ENCODE results near the gene FKBP5.
"Not testable (repeated sequence)": the region's sequence is repeated elsewhere in the genome, so short reads cannot be mapped to it uniquely, and the experiment has no call there.

FKBP5 gene

DNA sequence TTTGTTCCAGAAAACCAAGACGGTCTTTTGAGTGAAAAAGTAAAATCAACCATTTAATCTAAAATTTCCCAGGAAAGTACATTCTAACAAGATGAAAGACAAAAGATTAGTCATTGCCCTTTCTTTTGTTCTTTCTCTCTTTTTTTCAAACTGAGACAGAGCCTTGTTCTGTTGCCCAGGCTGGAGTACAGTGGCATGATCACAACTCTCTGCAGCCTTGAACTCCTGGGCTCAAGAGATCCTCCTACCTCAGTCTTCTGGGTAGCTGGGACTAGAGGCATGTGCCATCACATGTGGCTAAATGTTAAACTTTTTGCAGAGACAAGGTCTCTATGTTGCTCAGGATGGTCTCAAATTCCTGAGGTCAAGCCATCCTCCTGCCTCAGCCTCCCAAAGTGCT is 75.0 kb downstream of the FKBP5 start:
- no peak for DNase-seq (ENCODE audit: low read depth in 3 of 3)

GRCh38 chr6:35611240-35611639 is 77.5 kb downstream of the FKBP5 start:
- peak in 1 of 3 experiments; percentile 24 for DNase-seq (ENCODE audit: low read depth in 3 of 3)

- no peak for DNase-seq (ENCODE audit: low read depth in 3 of 3)
Observed at GRCh38 chr6:35610830-35611229, 77.9 kb downstream of the FKBP5 start.

DNA sequence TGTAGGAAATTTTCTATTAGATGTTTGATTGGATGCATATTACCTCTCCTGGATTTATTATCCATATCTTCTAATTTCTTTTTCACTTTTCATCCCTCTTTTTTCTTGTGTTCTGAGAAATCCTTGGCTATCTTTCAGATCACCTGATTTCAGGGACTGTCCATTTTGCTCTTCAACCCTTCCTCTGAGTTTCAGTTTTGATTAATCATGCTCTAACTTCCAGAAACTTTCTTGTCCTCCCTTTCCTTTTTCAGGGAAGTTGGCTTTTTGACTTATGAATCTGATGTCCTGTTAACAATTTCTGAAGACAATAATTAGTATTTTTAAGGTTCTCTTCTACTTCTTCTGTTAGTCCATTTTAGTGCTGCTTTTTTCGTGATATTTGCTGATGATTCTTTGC is 79.1 kb downstream of the FKBP5 start:
- no peak for DNase-seq (ENCODE audit: low read depth in 3 of 3)

- no peak for DNase-seq (ENCODE audit: low read depth in 3 of 3)
Observed at GRCh38 chr6:35607517-35608233, 81.0 kb downstream of the FKBP5 start.

DNA sequence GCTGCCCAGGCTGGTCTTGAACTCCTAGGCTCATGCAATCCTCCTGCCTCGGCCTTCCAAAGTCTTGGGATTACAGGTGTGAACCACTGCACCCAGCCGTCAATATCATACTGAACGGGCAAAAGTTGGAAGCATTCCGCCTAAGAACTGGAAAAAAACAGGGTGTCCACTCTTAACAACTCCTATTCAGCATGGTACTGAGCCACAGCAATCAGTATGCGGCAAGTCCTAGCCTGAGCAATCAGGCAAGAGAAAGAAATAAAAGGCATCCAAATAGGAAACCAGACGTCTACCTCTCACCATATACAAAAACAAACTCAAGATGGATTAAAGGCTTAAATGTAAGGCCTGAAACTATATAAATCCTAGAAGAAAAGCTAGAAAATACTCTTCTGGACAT is 83.1 kb downstream of the FKBP5 start:
- DNase-seq (ENCODE audit: low read depth in 3 of 3) = no peak

DNA sequence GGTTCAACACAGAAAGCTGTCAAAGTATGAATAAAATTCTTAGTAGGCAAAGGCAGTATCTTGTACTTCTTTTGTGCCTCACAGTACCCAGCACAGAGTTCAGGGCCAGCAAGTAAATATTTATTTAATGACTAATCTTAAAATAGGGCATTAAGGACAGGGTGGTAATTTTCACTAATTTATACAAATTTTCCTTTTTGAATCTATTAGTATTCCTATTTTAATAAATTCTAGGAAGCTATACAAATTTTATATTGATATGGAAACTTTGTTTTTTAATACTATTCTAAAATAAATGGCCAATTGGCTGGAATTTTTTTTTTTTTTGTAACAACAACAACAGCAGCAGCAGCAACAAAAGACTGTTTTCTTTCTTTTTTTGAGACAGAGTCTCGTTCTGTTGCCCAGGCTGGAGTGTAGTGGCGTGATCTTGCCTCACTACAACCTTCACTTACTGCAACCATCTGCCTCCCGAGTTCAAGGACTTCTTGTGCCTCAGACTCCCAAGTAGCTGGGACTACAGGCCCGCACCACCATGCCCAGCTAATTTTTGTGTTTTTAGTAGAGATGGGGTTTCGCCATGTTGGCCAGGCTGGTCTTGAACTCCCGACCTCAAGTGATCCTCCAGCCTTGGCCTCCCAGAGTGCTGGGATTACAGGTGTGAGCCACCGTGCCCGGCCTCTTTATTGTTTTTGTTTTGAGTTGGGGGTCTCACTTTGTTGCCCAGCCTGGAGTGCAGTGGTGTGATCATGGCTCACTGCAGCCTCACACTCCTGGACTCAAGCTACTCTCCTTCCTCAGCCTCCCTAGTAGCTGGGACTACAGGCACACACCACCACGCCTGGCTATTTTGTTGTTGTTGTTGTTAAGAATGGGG is 85.2 kb downstream of the FKBP5 start:
- DNase-seq (ENCODE audit: low read depth in 3 of 3) = no peak

DNA sequence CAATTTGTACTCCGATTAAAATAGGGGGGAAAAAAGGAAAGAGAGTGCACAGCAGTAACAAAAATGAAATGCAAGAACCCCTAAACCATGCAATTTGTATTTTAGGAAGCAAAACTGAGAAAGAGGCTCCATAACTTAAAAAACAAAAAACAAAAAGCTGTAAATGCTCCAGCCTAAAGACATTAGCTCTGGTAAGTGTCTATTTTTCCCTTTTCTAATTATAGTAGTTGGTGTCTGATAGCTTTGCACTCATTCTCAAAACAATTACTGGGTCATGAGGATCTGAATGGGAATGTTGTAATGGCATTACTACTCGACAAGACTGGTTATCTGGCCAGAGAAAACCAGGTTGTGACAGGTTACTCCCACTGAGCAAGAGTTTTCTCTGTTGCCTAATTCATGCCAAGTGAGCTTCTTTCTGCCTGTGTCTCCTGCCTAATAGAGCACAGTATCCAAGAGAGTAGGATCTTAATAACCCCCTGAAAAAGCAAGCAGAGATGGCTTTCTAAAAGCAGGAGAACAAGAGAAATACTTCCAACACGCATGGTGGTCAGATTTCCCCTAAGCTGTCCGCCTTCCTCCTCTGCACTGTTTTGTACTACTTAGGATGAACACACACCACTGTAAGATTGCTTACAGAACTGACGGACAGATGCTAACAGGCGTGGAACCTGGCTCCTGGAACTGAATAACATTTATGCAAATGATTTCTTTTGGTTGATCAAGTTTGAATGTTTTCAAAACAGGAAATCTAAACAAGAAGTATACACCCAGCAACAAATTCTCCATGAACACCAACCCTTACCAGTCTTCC is 86.4 kb downstream of the FKBP5 start:
- DNase-seq (ENCODE audit: low read depth in 3 of 3) = no peak

GRCh38 chr6:35601331-35602132 is 87.2 kb downstream of the FKBP5 start:
- peak in 2 of 3 experiments; percentile 21 to 32 for DNase-seq (ENCODE audit: low read depth in 3 of 3)

DNA sequence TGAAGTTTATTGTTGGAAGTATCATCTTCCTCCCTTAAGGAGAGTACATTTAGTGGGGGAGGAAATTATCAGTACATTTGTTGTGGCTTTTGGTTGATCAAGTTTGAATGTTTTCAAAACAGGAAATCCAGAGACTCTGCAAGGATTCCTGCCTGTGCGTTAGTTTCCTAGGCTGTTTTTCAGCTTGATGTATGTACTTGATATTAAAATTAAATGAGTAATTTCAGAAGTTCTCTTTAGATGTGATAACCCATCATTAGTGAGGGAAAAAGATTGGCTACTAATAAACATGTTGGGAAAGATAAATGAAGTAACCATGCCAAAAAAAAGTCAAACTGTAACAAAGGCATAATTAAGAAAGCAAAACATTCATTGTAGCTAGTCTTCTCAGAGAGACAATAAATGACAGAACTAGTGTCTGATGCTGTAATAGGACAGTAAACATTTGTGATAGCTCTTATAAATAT is 88.0 kb downstream of the FKBP5 start:
- no peak for DNase-seq (ENCODE audit: low read depth in 3 of 3)

DNA sequence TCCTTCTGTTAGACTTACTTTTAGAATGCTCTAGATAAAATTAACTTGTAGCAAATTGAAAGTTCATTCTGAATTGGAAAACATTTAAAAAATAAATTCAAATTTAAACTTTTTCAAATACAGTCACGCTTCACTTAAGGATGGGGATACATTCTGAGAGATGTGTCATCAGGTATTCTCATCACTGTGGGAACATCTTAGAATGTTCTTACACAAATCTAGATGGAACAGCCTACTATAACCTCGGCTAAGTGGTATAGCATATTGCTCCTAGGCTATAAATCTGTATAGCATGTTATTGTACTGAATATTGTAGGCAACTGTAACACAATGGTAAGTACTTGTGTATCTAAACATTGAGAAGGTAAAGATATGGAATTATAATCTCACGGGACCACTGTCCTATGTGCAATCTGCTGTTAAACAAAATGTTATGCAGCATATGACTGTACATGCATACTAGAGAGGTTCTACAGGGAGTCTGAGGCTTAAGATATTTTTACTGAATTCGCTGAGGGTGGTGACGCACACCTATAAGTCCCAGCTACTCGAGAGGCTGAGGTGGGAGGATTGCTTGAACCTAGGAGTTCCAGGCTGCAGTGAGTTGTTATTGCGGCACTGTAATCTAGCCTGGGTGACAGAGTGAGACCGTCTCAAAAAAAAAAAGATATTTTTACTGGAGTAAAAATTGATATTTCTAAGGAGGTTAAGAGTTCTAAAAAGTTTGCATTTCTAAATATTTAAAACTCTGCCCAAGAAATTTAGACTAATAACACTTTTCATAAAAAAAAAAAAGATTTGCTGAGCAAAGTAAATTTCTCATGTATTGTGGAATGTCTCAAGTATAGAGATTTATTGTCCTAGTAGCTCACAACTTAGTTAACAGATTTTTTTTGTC is 88.7 kb downstream of the FKBP5 start:
- DNase-seq (ENCODE audit: low read depth in 3 of 3) = no peak

DNA sequence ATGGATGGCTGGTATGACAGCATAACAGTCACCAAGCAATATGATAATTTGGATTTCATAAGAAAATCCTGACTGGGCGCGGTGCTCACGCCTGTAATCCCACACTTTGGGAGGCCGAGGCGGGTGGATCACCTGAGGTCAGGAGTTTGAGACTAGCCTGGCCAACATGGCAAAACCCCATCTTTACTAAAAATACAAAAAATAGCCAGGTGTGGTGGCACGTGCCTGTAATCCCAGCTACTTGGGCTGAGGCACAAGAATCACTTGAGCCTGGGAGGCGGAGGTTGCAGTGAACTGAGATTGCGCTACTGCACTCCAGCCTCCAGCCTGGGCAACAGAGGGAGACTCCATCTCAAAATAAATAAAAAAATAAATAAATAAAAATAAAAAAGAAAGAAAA is 90.1 kb downstream of the FKBP5 start:
- DNase-seq (ENCODE audit: low read depth in 3 of 3) = not testable (repeated sequence)

- no peak for DNase-seq (ENCODE audit: low read depth in 3 of 3)
Observed at GRCh38 chr6:35596448-35597442, 92.0 kb downstream of the FKBP5 start.

DNA sequence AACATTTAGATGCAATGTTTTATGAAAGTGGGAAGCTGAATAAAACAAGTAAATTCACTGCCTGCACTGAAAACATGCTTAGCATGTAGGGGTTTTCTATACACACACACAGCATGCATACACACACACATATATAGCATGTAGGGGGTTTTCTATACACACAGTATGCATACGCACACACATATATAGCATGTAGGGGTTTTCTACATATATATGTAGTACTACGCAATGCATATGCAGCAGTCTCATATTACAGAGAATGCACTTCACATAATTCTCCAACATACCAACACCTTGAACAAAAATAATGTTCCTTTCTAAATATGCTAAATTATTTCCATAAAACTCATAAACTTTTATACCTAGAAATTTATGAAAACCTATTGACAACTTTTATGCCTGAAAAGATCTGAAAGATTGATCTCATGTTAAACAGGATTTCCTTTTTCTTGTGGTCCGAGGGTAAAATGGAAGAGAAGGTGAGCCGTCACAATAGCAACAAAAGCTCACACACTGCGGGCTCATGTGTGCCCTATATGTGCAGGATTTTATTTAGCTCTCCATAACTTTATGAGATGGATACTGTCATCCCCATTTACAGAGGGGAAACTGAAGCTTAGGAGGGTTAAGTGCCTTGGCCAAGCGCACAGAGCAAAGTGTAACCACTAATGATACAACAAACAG is 94.1 kb downstream of the FKBP5 start:
- DNase-seq (ENCODE audit: low read depth in 3 of 3) = no peak

- DNase-seq (ENCODE audit: low read depth in 3 of 3) = no peak
Observed at GRCh38 chr6:35592178-35592577, 96.5 kb downstream of the FKBP5 start.

DNA sequence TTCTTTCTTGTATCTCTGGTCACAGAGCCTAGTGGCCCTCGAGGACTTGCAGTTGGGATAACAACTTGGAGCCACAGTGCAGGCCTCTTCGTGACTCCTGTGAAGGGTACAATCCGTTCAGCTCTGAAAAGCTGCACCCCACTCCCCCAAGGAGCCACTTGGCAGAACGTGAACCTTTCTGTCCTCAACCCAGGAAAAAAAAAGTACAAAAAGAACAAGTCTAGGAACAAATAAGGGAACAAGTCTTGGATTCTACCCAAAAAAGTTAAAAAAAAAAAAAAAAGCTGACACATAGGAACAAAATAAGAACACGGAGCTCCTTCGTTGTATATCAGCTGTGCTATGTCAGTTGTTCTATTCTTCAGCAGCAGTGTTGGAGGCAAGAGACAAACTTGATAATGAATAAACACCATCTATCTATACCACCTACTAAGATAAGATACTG is 98.1 kb downstream of the FKBP5 start:
- DNase-seq (ENCODE audit: low read depth in 3 of 3) = no peak

GRCh38 chr6:35589904-35590303 is 98.8 kb downstream of the FKBP5 start:
- DNase-seq (ENCODE audit: low read depth in 3 of 3) = no peak

DNA sequence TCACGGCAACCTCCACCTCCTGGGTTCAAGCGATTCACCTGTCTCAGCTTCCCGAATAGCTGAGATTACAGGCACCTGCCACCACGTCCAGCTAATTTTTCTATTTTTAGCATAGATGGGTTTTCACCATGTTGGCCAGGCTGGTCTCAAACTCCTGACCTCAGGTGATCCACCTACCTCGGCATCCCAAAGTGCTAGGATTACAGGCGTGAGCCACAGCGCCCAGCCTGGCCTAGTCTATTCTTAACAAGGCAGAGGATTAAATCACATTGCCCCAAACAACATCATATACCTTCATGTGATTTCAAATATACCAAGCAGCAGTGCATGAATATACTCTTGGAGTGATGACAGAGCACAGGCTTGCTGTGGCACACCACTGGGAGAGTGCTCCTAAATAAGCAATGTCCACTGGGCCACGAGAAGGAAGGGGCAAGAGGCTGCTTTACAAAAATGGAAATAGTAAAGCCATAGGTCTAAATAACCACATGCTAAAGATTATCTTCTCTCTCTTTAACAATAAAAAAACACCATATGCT is 99.4 kb downstream of the FKBP5 start:
- no peak for DNase-seq (ENCODE audit: low read depth in 3 of 3)
